Panc1 (cell line): ENCODE data around the gene RFX8. TPM values are rescaled to one million over a fixed set of nuclear protein-coding genes. Genes with fewer than 3 reads are reported as not detected.

Experiments
- ATAC-seq: fragments of 200-7000 bp; cut with Tn5 transposase; 2 replicates; pipeline ENCODE4 v1.9.1; 2020; ENCODE audit warnings: mild to moderate bottlenecking, moderate library complexity
- BruUV-seq: library from RNA; stranded (reverse); fragments of 400-500 nt; replicated peaks from 2 replicates; lab custom pipeline; 2021; lab: Mats Ljungman, UMichigan
- CTCF ChIA-PET: fragments of 300-600 bp; sonication (Branson Sonifier 250); formaldehyde crosslinking; loops from one replicate; lab custom pipeline; 2022; ENCODE audit warnings: antibody characterized with exemption; lab: Charles Lee
- POLR2A ChIA-PET: fragments of 300-600 bp; sonication (Branson Sonifier 250); formaldehyde crosslinking; loops from one replicate; lab custom pipeline; 2022; ENCODE audit warnings: antibody characterized with exemption; lab: Charles Lee
- DNase-seq: peaks from one replicate; pipeline ENCODE4 v3.0.0-alpha.2; 2010; ENCODE audit warnings: low read depth, low spot score
- H3K27ac ChIP-seq: 2 replicates; pipeline ENCODE4 v1.5.1; 2011; ENCODE audit warnings: mild to moderate bottlenecking, low read length, inconsistent platforms
- H3K27me3 ChIP-seq: fragments of 200-500 bp; sonication (Bioruptor generic); 2 replicates; pipeline ENCODE4 v1.6.0; 2014; ENCODE audit warnings: low read length, inconsistent platforms; ENCODE audit not compliant: control insufficient read depth, insufficient read depth
- H3K36me3 ChIP-seq: fragments of 200-500 bp; sonication (Bioruptor generic); 2 replicates; pipeline ENCODE4 v1.5.1; 2014; ENCODE audit warnings: inconsistent platforms, mild to moderate bottlenecking, low read length, moderate library complexity; ENCODE audit not compliant: control insufficient read depth, insufficient read depth
- H3K4me1 ChIP-seq: 2 replicates; pipeline ENCODE4 v1.5.1; 2011; ENCODE audit warnings: inconsistent platforms, mild to moderate bottlenecking, low read length, moderate library complexity; ENCODE audit not compliant: control insufficient read depth, insufficient read depth
- H3K4me3 ChIP-seq, 2 experiments: 2 replicates each; pipeline ENCODE4 v1.5.1; 2011 to 2012; ENCODE audit warnings: low read depth in 2 of 2, low read length in 2 of 2, mild to moderate bottlenecking in 2 of 2, inconsistent platforms in 1 of 2, moderate library complexity in 1 of 2
- H3K9me3 ChIP-seq: fragments of 200-500 bp; sonication (Bioruptor generic); 2 replicates; pipeline ENCODE4 v1.5.1; 2014; ENCODE audit warnings: low read depth, mild to moderate bottlenecking, inconsistent platforms, low read length, moderate library complexity; ENCODE audit not compliant: control insufficient read depth, insufficient read depth
- CTCF ChIP-seq: fragments of 450-650 bp; IDR thresholded peaks from 2 replicates; pipeline ENCODE4 v1.5.1; 2017; ENCODE audit warnings: mild to moderate bottlenecking
- POLR2AphosphoS5 ChIP-seq: IDR thresholded peaks from 2 replicates; pipeline ENCODE4 v1.6.1; 2012; ENCODE audit warnings: mild to moderate bottlenecking, low read depth, low read length, moderate library complexity
- REST ChIP-seq, 2 experiments: IDR thresholded peaks; 2 replicates each; pipeline ENCODE4 v1.6.1; 2011 to 2012; ENCODE audit warnings: low read depth in 2 of 2, control low read depth in 1 of 2, low read length in 1 of 2, mild to moderate bottlenecking in 1 of 2, moderate library complexity in 1 of 2; ENCODE audit not compliant: insufficient read depth in 1 of 2
- SIN3A ChIP-seq: IDR thresholded peaks from 2 replicates; pipeline ENCODE4 v1.6.1; 2012; ENCODE audit warnings: low read depth, mild to moderate bottlenecking, low read length, moderate library complexity, borderline replicate concordance; ENCODE audit not compliant: insufficient read depth
- TCF7L2 ChIP-seq: IDR thresholded peaks from 2 replicates; pipeline ENCODE4 v1.6.1; 2011; ENCODE audit warnings: mild to moderate bottlenecking, low read depth, low read length, inconsistent platforms
- in situ Hi-C: cut with HindIII; loops from 2 replicates; pipeline ENCODE4 v1.10.0; 2016; ENCODE audit warnings: low sequenced_read_pairs, low pct_unique_long_range_greater_than_20kb
- intact Hi-C: fragments of 100-400 bp; cut with micrococcal nuclease; formaldehyde crosslinking; loops from one replicate; pipeline ENCODE4 v1.10.0; 2022; ENCODE audit not compliant: unreplicated experiment
- total RNA-seq: library from RNA; stranded (reverse); gene quantifications from one replicate; pipeline ENCODE4 v1.2.1, GENCODE V29; 2021; ENCODE audit not compliant: unreplicated experiment

The RFX8 gene
- total RNA-seq, 1 experiment from 2014 or later, result not detected

GRCh38 chr2:101372792-101373191 lies 102.1 kb downstream of the RFX8 start:
- ATAC-seq (no peak), DNase-seq (no peak)
- no TSS peak for BruUV-seq
- in situ Hi-C loops, result no loop called here
- intact Hi-C loops, result no loop called here
- CTCF ChIA-PET, result no interaction called here
- POLR2A ChIA-PET, result no interaction called here
- Histone ChIP-seq H3K9me3 (no peaks in the 10 kb centered on the region), H3K36me3 (no peaks in the 10 kb centered on the region), H3K27ac (no peak overlapping the region), H3K27me3 (peaks cover 2% of the 10 kb centered on the region; the same call in 1 of the 2 replicates), H3K4me3 (no peak overlapping the region), H3K4me1 (no peaks in the 10 kb centered on the region)
- TF ChIP-seq POLR2AphosphoS5 (no peak), CTCF (no peak), REST (IDR thresholded peaks at IDR 0.05; ENCODE audit: insufficient read depth in 1 of 2, low read depth in 2 of 2, low read length in 1 of 2) (no peak), SIN3A (no peak), TCF7L2 (no peak)

- ChIA-PET CTCF (no interaction called here), POLR2A (no interaction called here)
- H3K9me3 ChIP-seq, result no peaks in the 10 kb centered on the region
- BruUV-seq, result no TSS peak
- intact Hi-C loops (no loop called here), in situ Hi-C loops (no loop called here)
- no peak overlapping the region for H3K27ac ChIP-seq
- H3K4me3 ChIP-seq, result no peak overlapping the region
- no peak for DNase-seq
- TF ChIP-seq SIN3A, result no peak
- ATAC-seq, result no peak
- H3K36me3 ChIP-seq, result no peaks in the 10 kb centered on the region
- no peaks in the 10 kb centered on the region for H3K4me1 ChIP-seq
- H3K27me3 ChIP-seq, result peaks cover 2% of the 10 kb centered on the region; the same call in 1 of the 2 replicates
Observed at GRCh38 chr2:101371636-101372035, 103.3 kb downstream of the RFX8 start.

- H3K36me3 ChIP-seq, result no peaks in the 10 kb centered on the region
- intact Hi-C loops, result no loop called here
- no peak overlapping the region for H3K4me3 ChIP-seq
- in situ Hi-C loops, result no loop called here
- POLR2A ChIA-PET, result no interaction called here
- BruUV-seq, result no TSS peak
- no peak for ATAC-seq
- H3K4me1 ChIP-seq, result no peaks in the 10 kb centered on the region
- CTCF ChIA-PET, result no interaction called here
- TF ChIP-seq POLR2AphosphoS5, result no peak
- no peak for TF ChIP-seq REST (IDR thresholded peaks at IDR 0.05; ENCODE audit: insufficient read depth in 1 of 2, low read depth in 2 of 2, low read length in 1 of 2)
- no peak for TF ChIP-seq TCF7L2
- no peak for TF ChIP-seq CTCF
- no peak for TF ChIP-seq SIN3A
- H3K9me3 ChIP-seq, result no peaks in the 10 kb centered on the region
- H3K27ac ChIP-seq, result no peak overlapping the region
- no peak for DNase-seq
- peaks cover 2% of the 10 kb centered on the region; the same call in 1 of the 2 replicates for H3K27me3 ChIP-seq
Observed at GRCh38 chr2:101369100-101369499, 105.8 kb downstream of the RFX8 start.
